ENCODE measurements around the gene AP2B1.
A peak's percentile ranks its signal among the peaks of the same experiment; 100 is the strongest.

AP2B1 gene

GRCh38 chr17:35617505-35617904 is 30.4 kb downstream of the AP2B1 start:
- H3K4me3 ChIP-seq (ENCODE audit: low read depth, low read length) = no peak overlapping the region
- DNase-seq (ENCODE audit: low read depth) = peak; percentile 52
- no peak for TF ChIP-seq CTCF (IDR thresholded peaks at IDR 0.05; ENCODE audit: control insufficient read depth, extremely low read depth, insufficient read depth)

- no peak for DNase-seq (ENCODE audit: low read depth)
- H3K4me3 ChIP-seq (ENCODE audit: low read depth, low read length) = no peak overlapping the region
- no peak for TF ChIP-seq CTCF (IDR thresholded peaks at IDR 0.05; ENCODE audit: control insufficient read depth, extremely low read depth, insufficient read depth)
Measured at GRCh38 chr17:35618628-35619027, 31.5 kb downstream of the AP2B1 start.

GRCh38 chr17:35621768-35622167 is 34.6 kb downstream of the AP2B1 start:
- no peak for DNase-seq (ENCODE audit: low read depth)
- no peak for TF ChIP-seq CTCF (IDR thresholded peaks at IDR 0.05; ENCODE audit: control insufficient read depth, extremely low read depth, insufficient read depth)
- H3K4me3 ChIP-seq (ENCODE audit: low read depth, low read length) = no peak overlapping the region

GRCh38 chr17:35627417-35627816 is 40.3 kb downstream of the AP2B1 start:
- H3K4me3 ChIP-seq (ENCODE audit: low read depth, low read length) = no peak overlapping the region
- DNase-seq (ENCODE audit: low read depth) = no peak
- TF ChIP-seq CTCF (IDR thresholded peaks at IDR 0.05; ENCODE audit: control insufficient read depth, extremely low read depth, insufficient read depth) = no peak

- DNase-seq (ENCODE audit: low read depth) = no peak
- no peak for TF ChIP-seq CTCF (IDR thresholded peaks at IDR 0.05; ENCODE audit: control insufficient read depth, extremely low read depth, insufficient read depth)
- H3K4me3 ChIP-seq (ENCODE audit: low read depth, low read length) = no peak overlapping the region
Measured at GRCh38 chr17:35630530-35631148, 43.5 kb downstream of the AP2B1 start.

- TF ChIP-seq CTCF (IDR thresholded peaks at IDR 0.05; ENCODE audit: control insufficient read depth, extremely low read depth, insufficient read depth) = no peak
- no peak overlapping the region for H3K4me3 ChIP-seq (ENCODE audit: low read depth, low read length)
- DNase-seq (ENCODE audit: low read depth) = no peak
Measured at GRCh38 chr17:35641032-35641431, 53.9 kb downstream of the AP2B1 start.

- no peak for DNase-seq (ENCODE audit: low read depth)
- H3K4me3 ChIP-seq (ENCODE audit: low read depth, low read length) = no peak overlapping the region
- TF ChIP-seq CTCF (IDR thresholded peaks at IDR 0.05; ENCODE audit: control insufficient read depth, extremely low read depth, insufficient read depth) = no peak
Measured at GRCh38 chr17:35645923-35646322, 58.8 kb downstream of the AP2B1 start.
